ENCODE data around the gene PUS7.
"Not testable (repeated sequence)": the region's sequence is repeated elsewhere in the genome, so short reads cannot be mapped to it uniquely, and the experiment has no call there.

Gene PUS7

GRCh38 chr7:105450177-105450861, 71.8 kb downstream of the PUS7 start:
- in situ Hi-C loops (cut with MboI; ENCODE audit: low pct_unique_long_range_greater_than_20kb, low sequenced_read_pairs, unreplicated experiment), result no loop called here
- TF ChIP-seq, protein P1, sequence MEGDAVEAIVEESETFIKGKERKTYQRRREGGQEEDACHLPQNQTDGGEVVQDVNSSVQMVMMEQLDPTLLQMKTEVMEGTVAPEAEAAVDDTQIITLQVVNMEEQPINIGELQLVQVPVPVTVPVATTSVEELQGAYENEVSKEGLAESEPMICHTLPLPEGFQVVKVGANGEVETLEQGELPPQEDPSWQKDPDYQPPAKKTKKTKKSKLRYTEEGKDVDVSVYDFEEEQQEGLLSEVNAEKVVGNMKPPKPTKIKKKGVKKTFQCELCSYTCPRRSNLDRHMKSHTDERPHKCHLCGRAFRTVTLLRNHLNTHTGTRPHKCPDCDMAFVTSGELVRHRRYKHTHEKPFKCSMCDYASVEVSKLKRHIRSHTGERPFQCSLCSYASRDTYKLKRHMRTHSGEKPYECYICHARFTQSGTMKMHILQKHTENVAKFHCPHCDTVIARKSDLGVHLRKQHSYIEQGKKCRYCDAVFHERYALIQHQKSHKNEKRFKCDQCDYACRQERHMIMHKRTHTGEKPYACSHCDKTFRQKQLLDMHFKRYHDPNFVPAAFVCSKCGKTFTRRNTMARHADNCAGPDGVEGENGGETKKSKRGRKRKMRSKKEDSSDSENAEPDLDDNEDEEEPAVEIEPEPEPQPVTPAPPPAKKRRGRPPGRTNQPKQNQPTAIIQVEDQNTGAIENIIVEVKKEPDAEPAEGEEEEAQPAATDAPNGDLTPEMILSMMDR (IDR thresholded peaks at IDR 0.05; ENCODE audit: extremely low read depth, insufficient read depth, missing control alignments), result no peak
- no peak for DNase-seq (ENCODE audit: low spot score)

DNA sequence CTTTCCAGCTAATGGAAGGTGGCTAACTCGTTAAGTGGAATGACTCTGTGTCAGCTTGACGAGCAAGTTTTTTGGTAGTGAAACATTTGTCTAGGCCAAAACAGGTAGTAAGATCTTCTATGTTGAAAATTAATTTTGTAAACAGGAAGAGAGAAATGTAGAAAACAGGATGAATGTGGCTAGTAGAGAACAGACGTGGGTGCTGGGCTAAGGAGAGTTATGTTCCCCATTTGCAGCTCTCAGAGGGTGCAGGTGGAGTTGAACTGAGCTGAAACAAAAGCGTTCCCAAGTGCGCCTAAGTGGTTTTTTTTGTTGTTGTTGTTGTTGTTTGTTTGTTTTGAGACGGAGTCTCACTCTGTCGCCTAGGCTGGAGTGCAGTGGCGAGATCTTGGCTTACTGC, 73.9 kb downstream of the PUS7 start:
- TF ChIP-seq, protein P1 (IDR thresholded peaks at IDR 0.05; ENCODE audit: extremely low read depth, insufficient read depth, missing control alignments), result no peak
- no peak for DNase-seq (ENCODE audit: low spot score)
- in situ Hi-C loops (cut with MboI; ENCODE audit: low pct_unique_long_range_greater_than_20kb, low sequenced_read_pairs, unreplicated experiment), result no loop called here

DNA sequence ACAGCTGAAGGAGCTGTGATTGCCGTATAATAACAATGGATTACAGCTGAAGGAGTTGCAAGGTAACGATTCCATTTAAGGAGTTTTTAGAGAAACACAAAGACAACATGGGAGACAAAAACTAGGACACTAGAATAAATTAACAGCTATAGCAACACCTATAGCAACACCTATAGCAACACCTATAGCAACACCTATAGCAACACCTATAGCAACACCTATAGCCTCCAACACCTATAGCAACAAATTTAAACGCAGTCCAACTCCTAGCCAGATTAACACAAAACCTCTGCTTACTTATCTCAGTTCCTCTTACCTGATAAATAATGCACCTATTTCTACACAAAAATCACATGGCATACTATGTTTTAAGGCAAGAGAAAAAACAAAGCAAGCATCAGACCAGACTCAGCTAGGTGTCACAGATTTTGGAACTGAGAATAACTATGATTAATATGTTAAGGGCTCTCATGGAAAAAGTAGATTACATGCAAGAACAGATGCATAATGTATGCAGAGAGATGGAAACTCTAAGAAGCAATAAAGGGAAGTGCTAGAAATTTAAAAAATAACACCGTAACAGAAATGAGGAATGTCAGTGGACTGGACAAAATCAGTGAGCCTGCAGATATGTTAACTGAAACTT, 77.6 kb downstream of the PUS7 start:
- TF ChIP-seq, protein P1 (IDR thresholded peaks at IDR 0.05; ENCODE audit: extremely low read depth, insufficient read depth, missing control alignments), result no peak
- in situ Hi-C loops (cut with MboI; ENCODE audit: low pct_unique_long_range_greater_than_20kb, low sequenced_read_pairs, unreplicated experiment), result no loop called here
- DNase-seq (ENCODE audit: low spot score), result no peak

GRCh38 chr7:105442214-105442613, 79.9 kb downstream of the PUS7 start:
- in situ Hi-C loops (cut with MboI; ENCODE audit: low pct_unique_long_range_greater_than_20kb, low sequenced_read_pairs, unreplicated experiment); DNase-seq (ENCODE audit: low spot score): not testable (repeated sequence)

DNA sequence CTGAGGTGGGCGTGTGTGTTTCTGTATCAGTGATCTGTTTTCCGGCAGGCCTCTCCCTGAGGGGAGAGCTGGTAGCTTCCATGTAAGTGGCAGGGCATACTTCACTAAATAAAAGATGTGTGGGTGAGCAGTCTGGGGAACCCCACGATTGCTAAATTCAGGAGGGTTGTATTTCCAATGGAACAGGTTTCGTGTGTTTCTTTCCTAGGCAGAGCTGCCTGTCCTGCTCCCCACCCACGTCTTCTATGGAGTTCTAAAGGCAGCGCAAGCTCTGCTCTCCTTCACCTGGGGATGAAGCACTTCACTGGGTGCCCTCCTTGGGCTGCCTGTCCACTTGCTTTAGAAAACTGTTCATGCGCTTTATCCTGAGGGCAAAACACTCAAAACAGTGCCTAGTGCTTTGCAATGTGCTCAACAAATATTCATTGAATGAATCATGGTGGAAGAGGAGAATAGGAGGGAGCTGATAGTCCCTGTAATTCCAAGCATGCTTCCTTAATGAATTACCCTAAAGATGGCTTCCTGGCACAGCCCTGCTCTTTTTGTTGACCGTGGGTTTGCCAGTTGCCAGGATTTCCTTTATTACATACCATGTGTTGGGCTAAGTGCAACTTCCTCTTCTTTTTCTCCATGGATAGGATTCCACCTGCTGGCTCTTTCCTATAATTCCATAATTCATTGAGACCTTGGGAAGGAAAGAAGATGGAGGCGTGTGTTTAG, 82.7 kb downstream of the PUS7 start:
- TF ChIP-seq, protein P1 (IDR thresholded peaks at IDR 0.05; ENCODE audit: extremely low read depth, insufficient read depth, missing control alignments), result no peak
- DNase-seq (ENCODE audit: low spot score), result no peak
- in situ Hi-C loops (cut with MboI; ENCODE audit: low pct_unique_long_range_greater_than_20kb, low sequenced_read_pairs, unreplicated experiment), result no loop called here

GRCh38 chr7:105438847-105439173, 83.3 kb downstream of the PUS7 start:
- in situ Hi-C loops (cut with MboI; ENCODE audit: low pct_unique_long_range_greater_than_20kb, low sequenced_read_pairs, unreplicated experiment), result no loop called here
- TF ChIP-seq, protein P1 (IDR thresholded peaks at IDR 0.05; ENCODE audit: extremely low read depth, insufficient read depth, missing control alignments), result no peak
- no peak for DNase-seq (ENCODE audit: low spot score)

GRCh38 chr7:105438254-105438653, 83.8 kb downstream of the PUS7 start:
- in situ Hi-C loops (cut with MboI; ENCODE audit: low pct_unique_long_range_greater_than_20kb, low sequenced_read_pairs, unreplicated experiment), result no loop called here
- TF ChIP-seq, protein P1 (IDR thresholded peaks at IDR 0.05; ENCODE audit: extremely low read depth, insufficient read depth, missing control alignments), result no peak
- no peak for DNase-seq (ENCODE audit: low spot score)

DNA sequence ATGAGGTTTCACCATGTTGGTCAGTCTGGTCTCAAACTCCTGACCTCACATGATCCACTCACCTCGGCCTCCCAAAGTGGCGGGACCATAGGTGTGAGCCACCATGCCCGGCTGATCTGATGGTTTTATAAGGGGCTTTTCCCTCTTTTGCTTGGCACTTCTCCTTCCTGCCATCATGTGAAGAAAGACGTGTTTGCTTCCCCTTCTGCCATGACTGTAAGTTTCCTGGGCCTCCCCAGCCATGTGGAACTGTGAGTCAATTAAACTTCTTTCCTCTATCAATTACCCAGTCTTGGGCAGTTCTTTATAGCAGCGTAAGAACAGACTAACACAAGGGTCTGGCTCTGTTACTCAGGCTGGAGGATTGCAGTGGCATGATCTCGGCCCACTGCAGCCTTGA, 84.7 kb downstream of the PUS7 start:
- DNase-seq (ENCODE audit: low spot score); in situ Hi-C loops (cut with MboI; ENCODE audit: low pct_unique_long_range_greater_than_20kb, low sequenced_read_pairs, unreplicated experiment): not testable (repeated sequence)
